K562 (cell line): ENCODE measurements around the gene ZDHHC14. TPM values are rescaled to one million over a fixed set of nuclear protein-coding genes. Genes with fewer than 3 reads are reported as not detected.

Experiments
- ATAC-seq: fragments of 200-7000 bp; cut with Tn5 transposase; 3 replicates; pipeline ENCODE4 v1.9.1; 2020; ENCODE audit warnings: moderate library complexity
- BruUV-seq: library from RNA; stranded (reverse); fragments of 400-500 nt; replicated peaks from 2 replicates; lab custom pipeline; 2021; lab: Mats Ljungman, UMichigan
- CTCF ChIA-PET: fragments of 300-600 bp; formaldehyde crosslinking; extraction: SDS; loops from one replicate; lab custom pipeline; 2021; ENCODE audit warnings: low intra/inter-chr PET ratio; lab: Yijun Ruan, JAX
- POLR2A ChIA-PET: fragments of 300-600, 350-650 bp; sonication (Branson Sonifier 250); formaldehyde crosslinking; extraction: SDS; loops from one replicate; lab custom pipeline; 2021; ENCODE audit warnings: antibody characterized with exemption, inconsistent platforms; lab: Yijun Ruan, JAX
- DNase-seq, 4 experiments: peaks; one replicate each; pipeline versions ENCODE4 v3.0.0 to v3.0.0-alpha.2; 2011 to 2018; ENCODE audit warnings: low spot score in 3 of 4, mixed read lengths in 3 of 4; ENCODE audit errors: extremely low read depth in 1 of 4
- FAIRE-seq: peaks from 2 replicates; lab custom pipeline; 2011; peaks lifted over from hg19 to GRCh38; lab: Jason Lieb, UNC
- H2AFZ ChIP-seq: 2 replicates; pipeline ENCODE4 v1.6.0; 2011; ENCODE audit warnings: low read depth, low read length, control low read depth, inconsistent platforms
- H3K27ac ChIP-seq: fragments of 200-600 bp; 3 replicates; pipeline ENCODE4 v1.8.0; 2011; ENCODE audit warnings: low read depth, mild to moderate bottlenecking, control low read depth, inconsistent platforms, low read length, moderate library complexity, mixed read lengths; ENCODE audit errors: extremely low read depth
- H3K27me3 ChIP-seq, 2 experiments: fragments of 300-600 bp in 1 of 2; 2 replicates in 1 of 2; 3 replicates in 1 of 2; pipeline versions ENCODE4 v1.6.0 to v1.8.0; 2011; ENCODE audit warnings: inconsistent platforms in 2 of 2, low read length in 2 of 2, mild to moderate bottlenecking in 1 of 2, mixed read lengths in 1 of 2, moderate library complexity in 1 of 2; ENCODE audit not compliant: control insufficient read depth in 2 of 2, insufficient read depth in 2 of 2
- H3K36me3 ChIP-seq: fragments of 300-600 bp; 3 replicates; pipeline ENCODE4 v1.8.0; 2011; ENCODE audit warnings: mild to moderate bottlenecking, low read length, inconsistent platforms; ENCODE audit not compliant: control insufficient read depth, insufficient read depth
- H3K4me1 ChIP-seq, 2 experiments: fragments of 200-600 bp in 1 of 2; replicated peaks in 1 of 2; 2 replicates in 1 of 2; 3 replicates in 1 of 2; pipeline versions ENCODE4 v1.5.1 to v1.8.0; 2011; ENCODE audit warnings: inconsistent platforms in 2 of 2, low read length in 2 of 2, mild to moderate bottlenecking in 1 of 2, mixed read lengths in 1 of 2, moderate library complexity in 1 of 2; ENCODE audit not compliant: control insufficient read depth in 2 of 2, insufficient read depth in 2 of 2
- H3K4me2 ChIP-seq: 2 replicates; pipeline ENCODE4 v1.6.1; 2011; ENCODE audit warnings: low read length, control low read depth, inconsistent platforms, mixed read lengths; ENCODE audit not compliant: insufficient read depth
- H3K4me3 ChIP-seq: fragments of 200-600 bp; sonication (generic), shearing (Covaris generic); 2 replicates; pipeline ENCODE4 v1.5.1; 2016; ENCODE audit warnings: control low read depth, inconsistent platforms
- H3K79me2 ChIP-seq: fragments of 200-600 bp; 3 replicates; pipeline ENCODE4 v1.8.0; 2011; ENCODE audit warnings: low read length, inconsistent platforms; ENCODE audit not compliant: control insufficient read depth, insufficient read depth
- H3K9ac ChIP-seq, 2 experiments: 2 replicates each; pipeline versions ENCODE4 v1.6.0 to v1.6.1; 2011; ENCODE audit warnings: low read depth in 2 of 2, low read length in 2 of 2, control low read depth in 1 of 2, inconsistent platforms in 1 of 2, mild to moderate bottlenecking in 1 of 2, mixed read lengths in 1 of 2; ENCODE audit not compliant: insufficient read depth in 1 of 2
- H3K9me1 ChIP-seq: one replicate; pipeline ENCODE4 v1.6.0; 2011; ENCODE audit warnings: inconsistent platforms, mild to moderate bottlenecking, low read length, moderate library complexity; ENCODE audit not compliant: control insufficient read depth, insufficient read depth
- H3K9me3 ChIP-seq: replicated peaks from 2 replicates; pipeline ENCODE4 v1.5.1; 2011; ENCODE audit warnings: low read depth, low read length, inconsistent platforms; ENCODE audit not compliant: control insufficient read depth, insufficient read depth
- H4K20me1 ChIP-seq: replicated peaks from 2 replicates; pipeline ENCODE4 v1.6.1; 2011; ENCODE audit warnings: low read length, inconsistent platforms, mixed read lengths; ENCODE audit not compliant: control insufficient read depth, insufficient read depth
- RAD21 ChIP-seq, 2 experiments: fragments of 250-450 bp in 1 of 2; fragments of 450-650 bp in 1 of 2; sonication (Bioruptor Pico) in 1 of 2; formaldehyde crosslinking in 1 of 2; IDR thresholded peaks in 1 of 2; conservative IDR thresholded peaks in 1 of 2; 2 replicates each; pipeline versions ENCODE4 v1.4.0 to v1.8.0; 2020 to 2022; ENCODE audit warnings: mild to moderate bottlenecking in 2 of 2, moderate library complexity in 1 of 2
- SPI1 ChIP-seq: IDR thresholded peaks from 2 replicates; pipeline ENCODE4 v1.6.1; 2011; ENCODE audit warnings: low read depth, low read length, control low read depth, borderline replicate concordance
- WGBS: fragments of 100-300 bp; shearing (Covaris generic); methylation state at CpG from one replicate; pipeline ENCODE4 v1.1.6; 2016; ENCODE audit warnings: low coverage, mixed read lengths; ENCODE audit not compliant: insufficient coverage; ENCODE audit errors: missing lambda C conversion rate; 5-methylcytosine and 5-hydroxymethylcytosine counted together
- in situ Hi-C: fragments of 300-500 bp; cut with MboI; formaldehyde crosslinking; loops from 4 replicates; pipeline ENCODE4 v1.15.0; 2018; ENCODE audit warnings: inconsistent platforms, mixed read lengths
- intact Hi-C: fragments of 100-400 bp; cut with micrococcal nuclease; formaldehyde crosslinking; loops from 2 replicates; pipeline ENCODE4 v1.14.2; 2022
- polyA plus RNA-seq, 8 experiments: library from polyadenylated mRNA; depleted of rRNA in 4 of 8; stranded (reverse) in 5 of 8; unstranded in 3 of 8; fragments of >200 nt; fragmentation: Nextera tagmentation in 2 of 8; fragmentation: Illumina TruSeq in 1 of 8; extraction: Ambion mirVana in 2 of 8; extraction: Trizol in 1 of 8; gene quantifications; 2 replicates each; pipeline versions ENCODE4 v1.2.1 to v1.2.3, GENCODE V29; 2011 to 2014; ENCODE audit warnings: inconsistent platforms in 1 of 8, missing spikeins in 1 of 8
- total RNA-seq, 7 experiments: library from RNA; depleted of rRNA in 6 of 7; stranded (reverse); fragments of >200 nt in 6 of 7; fragmentation: Illumina TruSeq in 2 of 7; extraction: Trizol in 2 of 7; gene quantifications; 2 replicates each; pipeline versions ENCODE4 v1.2.1 to v1.2.3, GENCODE V29; 2011 to 2021; ENCODE audit warnings: low replicate concordance in 1 of 7
- TF ChIP-seq, protein P1 (sequence below), 3 experiments: IDR thresholded peaks in 2 of 3; conservative IDR thresholded peaks in 1 of 3; 2 replicates each; pipeline ENCODE4 v1.5.1; 2011 to 2012; ENCODE audit warnings: low read length in 3 of 3, mild to moderate bottlenecking in 3 of 3, control low read depth in 2 of 3, improper control_type of control experiment in 1 of 3, inconsistent platforms in 1 of 3, low read depth in 1 of 3, mixed read lengths in 1 of 3, moderate library complexity in 1 of 3; ENCODE audit not compliant: insufficient read depth in 2 of 3
- TF ChIP-seq, protein P2 (sequence below), 2 experiments: fragments of 450-650 bp in 1 of 2; sonication (generic) in 1 of 2; formaldehyde crosslinking in 1 of 2; IDR thresholded peaks; 2 replicates each; pipeline versions ENCODE4 v1.7.1 to v1.9.0; 2016 to 2022; ENCODE audit warnings: inconsistent platforms in 1 of 2, mild to moderate bottlenecking in 1 of 2, missing genetic modification reagents in 1 of 2

The ZDHHC14 gene
- total and polyA plus RNA-seq, 9 of the 15 experiments (the other 6 are each of a cell fraction or from before 2014, with no cell fraction given), result 0.92 to 23.1 (median 13.8) TPM

DNA sequence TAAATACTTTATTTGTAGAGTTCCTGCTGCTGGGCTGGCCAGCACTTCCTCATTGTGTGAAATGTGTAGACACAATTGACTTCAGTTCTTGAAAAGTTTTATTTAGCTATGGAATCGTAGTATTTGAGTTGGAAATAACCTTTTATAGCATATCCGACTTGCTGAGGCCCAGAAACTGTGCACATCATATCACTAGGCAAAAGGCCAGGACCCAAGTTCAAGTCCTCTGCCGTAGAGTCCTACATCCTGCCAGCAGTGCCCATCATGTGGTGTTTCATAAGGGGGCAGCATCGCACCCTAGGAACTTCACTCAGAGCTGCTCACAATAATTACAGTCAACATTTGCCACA is 234.4 kb downstream of the ZDHHC14 start:
- H4K20me1 ChIP-seq, result no peaks in the 10 kb centered on the region
- ATAC-seq (no peak), DNase-seq (no peak)
- H3K9ac ChIP-seq, result no peak overlapping the region
- no peaks in the 10 kb centered on the region for H3K27me3 ChIP-seq
- POLR2A ChIA-PET, result interaction anchor here (0.8 kb wide), 1 partner anchor 293 kb away, joined by 3 read pairs; no protein-coding TSS in a partner anchor
- H2AFZ ChIP-seq, result no peak overlapping the region
- peaks cover 7 to 18% of the 10 kb centered on the region in 2 experiments; a peak in 4 of 5 replicates for H3K4me1 ChIP-seq
- no peaks in the 10 kb centered on the region for H3K36me3 ChIP-seq
- no peaks in the 10 kb centered on the region for H3K9me3 ChIP-seq
- CTCF ChIA-PET, result interaction anchor here (1.1 kb wide), 1 partner anchor 52 kb away, joined by 3 read pairs; no protein-coding TSS in a partner anchor
- intact Hi-C loops (loop anchor here (2.0 kb wide), 1 partner anchor 51 kb away; no protein-coding TSS in a partner anchor), in situ Hi-C loops (no loop called here)
- WGBS, result 82% methylated on average over 4 of the region's 4 CpGs
- H3K4me3 ChIP-seq, result no peak overlapping the region
- H3K27ac ChIP-seq, result no peak overlapping the region
- TF ChIP-seq RAD21 (CRISPR knock-in tag; conservative IDR thresholded peaks at IDR 0.05 in 1 of 2, IDR thresholded peaks at IDR 0.05 in 1 of 2) (peak in 1 of 2 experiments; percentile 34; a peak in 1 of 4 replicates), SPI1 (peak; percentile 84)
- TF ChIP-seq, protein P1, sequence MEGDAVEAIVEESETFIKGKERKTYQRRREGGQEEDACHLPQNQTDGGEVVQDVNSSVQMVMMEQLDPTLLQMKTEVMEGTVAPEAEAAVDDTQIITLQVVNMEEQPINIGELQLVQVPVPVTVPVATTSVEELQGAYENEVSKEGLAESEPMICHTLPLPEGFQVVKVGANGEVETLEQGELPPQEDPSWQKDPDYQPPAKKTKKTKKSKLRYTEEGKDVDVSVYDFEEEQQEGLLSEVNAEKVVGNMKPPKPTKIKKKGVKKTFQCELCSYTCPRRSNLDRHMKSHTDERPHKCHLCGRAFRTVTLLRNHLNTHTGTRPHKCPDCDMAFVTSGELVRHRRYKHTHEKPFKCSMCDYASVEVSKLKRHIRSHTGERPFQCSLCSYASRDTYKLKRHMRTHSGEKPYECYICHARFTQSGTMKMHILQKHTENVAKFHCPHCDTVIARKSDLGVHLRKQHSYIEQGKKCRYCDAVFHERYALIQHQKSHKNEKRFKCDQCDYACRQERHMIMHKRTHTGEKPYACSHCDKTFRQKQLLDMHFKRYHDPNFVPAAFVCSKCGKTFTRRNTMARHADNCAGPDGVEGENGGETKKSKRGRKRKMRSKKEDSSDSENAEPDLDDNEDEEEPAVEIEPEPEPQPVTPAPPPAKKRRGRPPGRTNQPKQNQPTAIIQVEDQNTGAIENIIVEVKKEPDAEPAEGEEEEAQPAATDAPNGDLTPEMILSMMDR (IDR thresholded peaks at IDR 0.05 in 2 of 3, conservative IDR thresholded peaks at IDR 0.05 in 1 of 3; ENCODE audit: insufficient read depth in 2 of 3, low read depth in 1 of 3, low read length in 3 of 3), result peak in 2 of 3 experiments; percentile 12 to 34; a peak in 2 of 6 replicates
- TF ChIP-seq, protein P2, sequence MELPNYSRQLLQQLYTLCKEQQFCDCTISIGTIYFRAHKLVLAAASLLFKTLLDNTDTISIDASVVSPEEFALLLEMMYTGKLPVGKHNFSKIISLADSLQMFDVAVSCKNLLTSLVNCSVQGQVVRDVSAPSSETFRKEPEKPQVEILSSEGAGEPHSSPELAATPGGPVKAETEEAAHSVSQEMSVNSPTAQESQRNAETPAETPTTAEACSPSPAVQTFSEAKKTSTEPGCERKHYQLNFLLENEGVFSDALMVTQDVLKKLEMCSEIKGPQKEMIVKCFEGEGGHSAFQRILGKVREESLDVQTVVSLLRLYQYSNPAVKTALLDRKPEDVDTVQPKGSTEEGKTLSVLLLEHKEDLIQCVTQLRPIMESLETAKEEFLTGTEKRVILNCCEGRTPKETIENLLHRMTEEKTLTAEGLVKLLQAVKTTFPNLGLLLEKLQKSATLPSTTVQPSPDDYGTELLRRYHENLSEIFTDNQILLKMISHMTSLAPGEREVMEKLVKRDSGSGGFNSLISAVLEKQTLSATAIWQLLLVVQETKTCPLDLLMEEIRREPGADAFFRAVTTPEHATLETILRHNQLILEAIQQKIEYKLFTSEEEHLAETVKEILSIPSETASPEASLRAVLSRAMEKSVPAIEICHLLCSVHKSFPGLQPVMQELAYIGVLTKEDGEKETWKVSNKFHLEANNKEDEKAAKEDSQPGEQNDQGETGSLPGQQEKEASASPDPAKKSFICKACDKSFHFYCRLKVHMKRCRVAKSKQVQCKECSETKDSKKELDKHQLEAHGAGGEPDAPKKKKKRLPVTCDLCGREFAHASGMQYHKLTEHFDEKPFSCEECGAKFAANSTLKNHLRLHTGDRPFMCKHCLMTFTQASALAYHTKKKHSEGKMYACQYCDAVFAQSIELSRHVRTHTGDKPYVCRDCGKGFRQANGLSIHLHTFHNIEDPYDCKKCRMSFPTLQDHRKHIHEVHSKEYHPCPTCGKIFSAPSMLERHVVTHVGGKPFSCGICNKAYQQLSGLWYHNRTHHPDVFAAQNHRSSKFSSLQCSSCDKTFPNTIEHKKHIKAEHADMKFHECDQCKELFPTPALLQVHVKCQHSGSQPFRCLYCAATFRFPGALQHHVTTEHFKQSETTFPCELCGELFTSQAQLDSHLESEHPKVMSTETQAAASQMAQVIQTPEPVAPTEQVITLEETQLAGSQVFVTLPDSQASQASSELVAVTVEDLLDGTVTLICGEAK (IDR thresholded peaks at IDR 0.05), result no peak
- TF ChIP-seq, protein P2 (CRISPR knock-in tag; IDR thresholded peaks at IDR 0.05), result no peak
- TF ChIP-seq, all 486 proteins: peak for 3
- H3K79me2 ChIP-seq, result no peaks in the 10 kb centered on the region
- no peak for FAIRE-seq
- no peaks in the 10 kb centered on the region for H3K9me1 ChIP-seq
- BruUV-seq, result no TSS peak
- no peak overlapping the region for H3K4me2 ChIP-seq
